22Rv1 (cell line): ENCODE data around the gene RNF40.

Source experiments
- H3K27ac ChIP-seq: fragments of 450-650 bp; 2 replicates; pipeline ENCODE4 v1.5.1; 2017
- ZFX ChIP-seq: fragments of 450-650 bp; IDR thresholded peaks from 2 replicates; pipeline ENCODE4 v1.6.1; 2017; ENCODE audit warnings: antibody characterized with exemption, borderline replicate concordance
- TF ChIP-seq, protein P1 (sequence below): fragments of 450-650 bp; IDR thresholded peaks from 2 replicates; pipeline ENCODE4 v1.5.1; 2017; ENCODE audit warnings: mild to moderate bottlenecking

RNF40 gene

DNA sequence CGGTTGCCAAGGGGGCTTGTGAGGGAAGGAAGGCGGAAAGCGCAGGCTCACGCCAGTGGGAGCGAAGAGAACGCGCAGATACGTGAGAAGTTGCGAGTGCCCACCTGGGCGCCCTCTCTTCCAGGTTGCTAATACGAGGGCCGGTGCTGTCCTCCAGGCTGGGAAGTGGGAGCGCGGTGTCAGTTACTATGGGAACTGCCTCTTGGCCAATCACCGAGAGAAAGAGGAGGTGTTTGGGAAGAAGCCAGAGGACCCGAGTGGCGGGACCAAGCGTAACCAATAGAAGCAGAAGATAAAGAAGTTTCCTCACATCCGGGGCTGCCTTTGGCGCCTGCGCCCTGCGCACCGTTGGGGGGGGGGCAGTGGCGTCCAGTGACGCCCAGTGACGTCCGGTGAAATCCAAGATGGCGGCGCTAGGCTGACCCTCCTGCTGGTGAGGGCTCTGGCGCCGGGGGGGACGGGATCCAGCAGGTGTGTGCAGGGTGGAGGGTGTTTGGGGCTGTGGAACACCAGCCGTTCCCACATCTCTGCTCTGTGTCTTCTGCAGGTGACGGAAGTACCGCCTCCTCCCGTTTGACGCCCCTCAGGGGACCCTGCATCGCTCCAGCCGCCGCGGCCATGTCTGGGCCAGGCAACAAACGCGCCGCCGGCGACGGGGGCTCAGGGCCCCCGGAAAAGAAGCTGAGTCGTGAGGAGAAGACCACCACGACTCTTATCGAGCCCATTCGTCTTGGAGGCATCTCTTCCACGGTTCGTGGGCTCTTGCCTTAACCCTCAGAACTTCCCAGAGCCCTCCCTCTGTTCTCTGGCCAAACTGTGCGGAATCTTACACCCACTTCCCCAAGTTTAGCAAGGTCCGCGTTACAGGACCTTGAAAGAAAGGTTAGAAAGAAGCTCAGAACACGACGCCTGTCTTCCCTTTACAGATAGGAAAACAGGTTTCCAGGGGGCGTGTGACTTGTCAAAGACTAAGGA lies at the start of gene RNF40, which contains the start of gene CFAP119:
Gene RNF40, plus strand, starts transcription at position 395 of the 975 bp plus-strand sequence. Its CDS starts 224 bp downstream, at position 619.
Gene CFAP119, minus strand, starts transcription at position 135 of the 975 bp plus-strand sequence. CDS start 314 bp downstream, outside the sequence.
- TF ChIP-seq, protein P1, sequence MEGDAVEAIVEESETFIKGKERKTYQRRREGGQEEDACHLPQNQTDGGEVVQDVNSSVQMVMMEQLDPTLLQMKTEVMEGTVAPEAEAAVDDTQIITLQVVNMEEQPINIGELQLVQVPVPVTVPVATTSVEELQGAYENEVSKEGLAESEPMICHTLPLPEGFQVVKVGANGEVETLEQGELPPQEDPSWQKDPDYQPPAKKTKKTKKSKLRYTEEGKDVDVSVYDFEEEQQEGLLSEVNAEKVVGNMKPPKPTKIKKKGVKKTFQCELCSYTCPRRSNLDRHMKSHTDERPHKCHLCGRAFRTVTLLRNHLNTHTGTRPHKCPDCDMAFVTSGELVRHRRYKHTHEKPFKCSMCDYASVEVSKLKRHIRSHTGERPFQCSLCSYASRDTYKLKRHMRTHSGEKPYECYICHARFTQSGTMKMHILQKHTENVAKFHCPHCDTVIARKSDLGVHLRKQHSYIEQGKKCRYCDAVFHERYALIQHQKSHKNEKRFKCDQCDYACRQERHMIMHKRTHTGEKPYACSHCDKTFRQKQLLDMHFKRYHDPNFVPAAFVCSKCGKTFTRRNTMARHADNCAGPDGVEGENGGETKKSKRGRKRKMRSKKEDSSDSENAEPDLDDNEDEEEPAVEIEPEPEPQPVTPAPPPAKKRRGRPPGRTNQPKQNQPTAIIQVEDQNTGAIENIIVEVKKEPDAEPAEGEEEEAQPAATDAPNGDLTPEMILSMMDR: no peak
- H3K27ac ChIP-seq: peak within 1 kb of the TSS; percentile 91

DNA sequence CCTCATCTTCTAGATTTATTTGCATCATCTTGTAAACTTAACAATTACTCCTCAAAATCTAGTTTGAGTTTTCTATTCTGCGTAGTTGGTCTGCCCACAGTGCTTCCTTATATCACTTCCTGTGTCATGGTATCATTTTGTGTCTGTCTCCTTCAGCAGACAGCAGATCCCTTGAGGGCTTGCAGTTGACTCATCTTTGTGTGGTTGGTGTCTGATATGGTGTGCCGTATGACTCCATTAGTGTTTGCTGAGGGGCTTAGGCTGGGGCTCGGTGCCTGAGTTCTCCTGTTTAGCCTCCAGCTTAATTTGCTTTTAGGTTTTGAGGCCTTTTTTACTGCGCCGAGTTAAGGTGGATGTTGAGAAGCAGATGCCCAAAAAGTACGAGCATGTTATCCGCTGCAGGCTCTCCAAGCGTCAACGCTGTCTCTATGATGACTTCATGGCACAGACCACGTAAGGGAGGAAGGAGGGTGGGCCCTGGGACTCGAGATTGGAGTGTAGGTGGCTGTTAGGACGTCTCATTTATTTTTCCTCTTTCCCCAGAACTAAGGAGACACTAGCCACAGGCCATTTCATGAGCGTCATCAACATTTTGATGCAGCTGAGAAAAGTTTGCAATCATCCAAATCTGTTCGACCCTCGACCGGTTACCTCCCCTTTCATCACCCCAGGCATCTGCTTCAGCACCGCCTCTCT lies 46.2 kb upstream of the RNF40 start:
- no peak overlapping the region for H3K27ac ChIP-seq

DNA sequence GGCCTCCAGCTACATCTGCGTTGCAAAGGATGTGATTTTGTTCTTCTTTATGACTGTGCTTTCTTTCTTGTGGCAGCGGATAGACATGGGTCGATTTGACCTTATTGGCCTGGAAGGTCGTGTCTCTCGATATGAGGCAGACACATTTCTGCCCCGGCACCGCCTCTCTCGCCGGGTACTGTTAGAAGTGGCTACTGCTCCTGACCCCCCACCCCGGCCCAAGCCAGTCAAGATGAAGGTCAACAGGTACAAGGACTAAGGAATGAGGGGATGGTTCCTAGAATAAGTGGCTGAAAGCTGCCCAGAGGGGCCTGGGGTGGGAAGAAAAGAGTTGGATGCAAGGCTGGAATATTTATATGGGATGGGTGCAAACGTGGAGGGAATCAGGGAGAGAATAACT lies 42.0 kb upstream of the RNF40 start:
- H3K27ac ChIP-seq: no peak overlapping the region
- no peak for TF ChIP-seq ZFX
- TF ChIP-seq, protein P1: no peak

More for the DNA sequence above, 46.2 kb upstream of the RNF40 start:
- no peak for TF ChIP-seq ZFX
- TF ChIP-seq, protein P1: no peak

DNA sequence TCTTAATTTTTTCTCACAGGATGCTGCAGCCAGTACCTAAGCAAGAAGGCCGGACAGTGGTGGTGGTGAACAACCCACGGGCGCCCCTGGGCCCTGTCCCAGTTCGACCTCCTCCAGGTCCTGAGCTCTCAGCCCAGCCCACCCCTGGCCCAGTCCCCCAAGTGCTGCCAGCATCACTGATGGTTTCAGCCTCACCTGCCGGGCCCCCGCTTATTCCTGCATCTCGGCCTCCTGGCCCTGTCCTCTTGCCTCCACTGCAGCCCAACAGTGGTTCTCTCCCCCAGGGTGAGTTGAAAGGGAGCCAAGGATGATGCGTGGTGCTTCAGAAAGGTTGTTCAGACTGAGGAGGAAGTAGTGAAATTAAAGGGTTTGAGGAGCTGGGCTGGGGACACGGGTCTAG lies 41.4 kb upstream of the RNF40 start:
- TF ChIP-seq ZFX: no peak
- TF ChIP-seq, protein P1: no peak
- no peak overlapping the region for H3K27ac ChIP-seq

DNA sequence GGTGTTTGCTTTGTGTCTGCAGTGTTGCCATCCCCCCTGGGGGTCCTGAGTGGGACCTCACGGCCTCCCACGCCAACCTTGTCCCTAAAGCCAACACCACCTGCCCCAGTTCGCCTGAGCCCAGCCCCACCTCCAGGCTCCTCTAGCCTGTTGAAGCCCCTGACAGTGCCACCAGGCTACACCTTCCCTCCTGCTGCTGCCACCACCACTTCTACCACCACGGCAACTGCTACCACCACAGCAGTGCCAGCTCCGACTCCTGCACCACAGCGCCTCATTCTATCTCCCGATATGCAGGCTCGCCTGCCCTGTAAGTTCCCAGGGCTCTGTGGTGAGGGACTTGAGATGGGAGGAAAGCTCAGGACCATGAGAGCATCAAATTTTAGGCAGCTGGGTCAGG lies 41.0 kb upstream of the RNF40 start:
- TF ChIP-seq, protein P1: no peak
- no peak for TF ChIP-seq ZFX

DNA sequence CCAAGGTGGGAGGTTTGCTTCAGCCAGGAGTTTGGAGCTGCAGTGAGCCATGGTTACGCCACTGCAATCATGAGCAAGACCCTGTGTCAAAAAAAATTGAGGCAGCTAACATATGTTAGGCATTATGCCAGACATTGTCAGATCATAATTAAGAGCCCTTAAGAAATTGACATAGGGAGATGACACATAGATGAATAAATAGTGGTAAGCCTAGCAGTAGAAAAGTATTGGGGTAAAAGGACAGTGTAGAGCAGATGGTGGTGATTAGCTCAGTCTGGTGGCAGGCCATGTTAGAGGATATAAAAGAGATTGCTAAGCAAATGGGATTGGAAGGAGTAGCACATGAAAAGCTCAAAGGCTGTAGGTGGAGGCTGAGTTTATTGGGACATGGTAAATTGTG lies 40.5 kb upstream of the RNF40 start:
- H3K27ac ChIP-seq: no peak overlapping the region
- no peak for TF ChIP-seq ZFX
- TF ChIP-seq, protein P1: no peak

More for the DNA sequence above, 41.0 kb upstream of the RNF40 start:
- H3K27ac ChIP-seq: no peak overlapping the region
